ENCODE data around the gene CERS6. TPM values are rescaled to one million over a fixed set of nuclear protein-coding genes. Genes with fewer than 3 reads are reported as not detected.

CERS6 gene
- total RNA-seq, 4 donors from 2014 or later: 17.6 to 31.1 (median 24.1) TPM

DNA sequence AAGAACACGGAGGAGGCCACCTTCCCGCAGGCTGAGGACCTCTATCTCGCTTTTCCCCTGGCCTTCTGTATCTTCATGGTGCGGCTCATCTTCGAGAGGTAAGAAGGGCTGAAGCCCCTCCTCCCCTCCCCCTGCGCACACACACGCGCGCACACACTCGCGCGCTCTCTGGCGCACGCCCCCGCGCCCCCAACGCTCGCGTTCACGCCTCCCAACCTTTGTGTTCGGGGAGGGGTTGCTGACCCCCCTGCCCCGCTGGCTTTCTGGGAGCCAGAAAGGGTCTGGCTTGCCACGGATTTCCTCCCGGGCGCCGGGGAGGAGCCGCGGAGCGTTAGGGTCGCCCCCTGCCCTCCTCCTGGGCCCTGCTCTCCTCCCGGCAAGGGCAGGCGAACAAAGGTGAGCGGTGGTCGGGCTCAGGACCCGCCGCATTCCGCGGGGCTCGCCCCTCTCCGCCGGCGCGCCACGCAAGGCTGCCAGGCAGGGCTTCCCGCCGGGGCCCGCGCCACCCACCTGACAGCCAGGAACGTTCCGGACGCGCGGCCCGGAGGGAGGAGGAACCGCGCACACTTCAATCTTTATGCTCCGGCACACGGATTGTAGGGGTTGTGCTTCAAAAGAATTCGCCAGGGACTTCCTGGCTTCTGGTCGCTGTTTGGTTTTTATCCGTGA lies 583 bp downstream of the CERS6 start:
- TF ChIP-seq CTCF (IDR thresholded peaks at IDR 0.05): no peak
- no peak for TF ChIP-seq POLR2A (IDR thresholded peaks at IDR 0.05)
- H3K27me3 ChIP-seq: no peaks in the 10 kb centered on the region
- no peak for DNase-seq
- H3K36me3 ChIP-seq: no peaks in the 10 kb centered on the region
- intact Hi-C loops (cut with DNase I): no loop called here
- H3K9me3 ChIP-seq: peaks cover 0 to 5% (median 0%) of the 10 kb centered on the region in 3 donors
- peak overlapping the region; percentile 84 to 92 (median 89) for H3K27ac ChIP-seq
- WGBS, 2 donors: 0 to 5% methylated on average over 5 to 6 of the region's 61 CpGs
- H3K4me1 ChIP-seq: peaks cover 0 to 49% (median 9%) of the 10 kb centered on the region in 3 donors
- H3K4me3 ChIP-seq: peak overlapping the region; percentile 90 to 99 (median 96)

- TF ChIP-seq CTCF (IDR thresholded peaks at IDR 0.05) (no peak), POLR2A (IDR thresholded peaks at IDR 0.05) (no peak)
- no peaks in the 10 kb centered on the region for H3K27me3 ChIP-seq
- peaks cover 0 to 49% (median 9%) of the 10 kb centered on the region in 3 donors for H3K4me1 ChIP-seq
- no peaks in the 10 kb centered on the region for H3K36me3 ChIP-seq
- 10 to 20% methylated on average over 17 of the region's 17 CpGs for WGBS, 2 donors
- peaks cover 0 to 5% (median 0%) of the 10 kb centered on the region in 3 donors for H3K9me3 ChIP-seq
- intact Hi-C loops (cut with DNase I): no loop called here
- H3K4me3 ChIP-seq: peak overlapping the region; percentile 90 to 99 (median 96)
- DNase-seq: no peak
- peak overlapping the region; percentile 84 to 92 (median 89) for H3K27ac ChIP-seq
These were observed 1.3 kb downstream of the CERS6 start for GRCh38 chr2:168457190-168457895.

DNA sequence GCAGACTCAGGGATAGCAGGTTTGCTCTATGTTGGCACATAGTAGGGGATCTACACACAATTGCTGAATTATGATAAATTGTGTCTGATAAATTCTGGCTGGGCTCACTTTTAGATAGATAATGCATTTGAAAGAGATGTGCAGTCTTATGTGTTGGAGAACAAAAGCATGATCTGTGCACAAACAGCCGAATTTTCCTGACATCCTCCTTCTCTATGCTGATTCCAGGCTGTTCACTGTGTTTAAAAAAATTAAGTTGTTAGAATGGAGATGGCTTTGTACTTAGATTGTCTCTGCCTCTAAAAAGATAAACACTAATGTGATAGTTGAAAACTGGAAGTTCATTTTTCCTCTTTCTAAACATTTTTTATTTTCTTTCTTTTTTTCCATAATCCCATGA lies 2.1 kb downstream of the CERS6 start:
- DNase-seq: no peak
- H3K27me3 ChIP-seq: no peaks in the 10 kb centered on the region
- no peaks in the 10 kb centered on the region for H3K36me3 ChIP-seq
- peaks cover 0 to 5% (median 0%) of the 10 kb centered on the region in 3 donors for H3K9me3 ChIP-seq
- H3K4me1 ChIP-seq: peaks cover 0 to 49% (median 9%) of the 10 kb centered on the region in 3 donors
- 36 to 43% methylated on average over 1 of the region's 1 CpG for WGBS, 2 donors
- H3K4me3 ChIP-seq: peak overlapping the region in 3 of 4 donors; percentile 96 to 99 (median 97)
- no peak overlapping the region for H3K27ac ChIP-seq
- TF ChIP-seq CTCF (IDR thresholded peaks at IDR 0.05) (no peak), POLR2A (IDR thresholded peaks at IDR 0.05) (no peak)
- intact Hi-C loops (cut with DNase I): no loop called here

DNA sequence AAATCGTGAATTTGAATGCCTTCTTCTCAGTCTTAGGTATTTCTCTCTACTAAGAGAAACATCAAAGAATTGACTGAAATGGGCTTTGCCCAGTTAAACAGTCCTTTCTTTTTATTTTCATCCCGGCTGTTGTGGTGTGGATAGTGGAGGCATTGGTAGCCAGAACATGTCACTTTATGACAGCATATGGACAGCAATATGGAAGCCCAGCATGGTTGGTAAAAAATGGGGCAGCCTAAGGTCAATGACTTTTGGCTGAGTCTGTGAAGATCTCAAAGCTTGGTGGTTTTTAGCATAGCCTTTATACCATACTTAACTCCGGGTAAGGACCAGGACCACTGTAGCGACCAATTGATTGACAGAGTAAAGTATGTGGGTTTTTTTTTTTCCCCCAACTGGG lies 3.2 kb downstream of the CERS6 start:
- no peak overlapping the region for H3K4me3 ChIP-seq
- no peak for DNase-seq
- no peaks in the 10 kb centered on the region for H3K27me3 ChIP-seq
- H3K27ac ChIP-seq: no peak overlapping the region
- H3K4me1 ChIP-seq: peaks cover 0 to 49% (median 9%) of the 10 kb centered on the region in 3 donors
- peaks cover 0 to 5% (median 0%) of the 10 kb centered on the region in 3 donors for H3K9me3 ChIP-seq
- TF ChIP-seq CTCF (IDR thresholded peaks at IDR 0.05) (no peak), POLR2A (IDR thresholded peaks at IDR 0.05) (no peak)
- 83 to 88% methylated on average over 4 of the region's 4 CpGs for WGBS, 2 donors
- H3K36me3 ChIP-seq: no peaks in the 10 kb centered on the region
- intact Hi-C loops (cut with DNase I): no loop called here

GRCh38 chr2:168460571-168460970 lies 4.5 kb downstream of the CERS6 start:
- Histone ChIP-seq H3K27ac (no peak overlapping the region), H3K27me3 (no peaks in the 10 kb centered on the region), H3K36me3 (no peaks in the 10 kb centered on the region), H3K4me3 (no peak overlapping the region), H3K4me1 (peaks cover 0 to 49% (median 10%) of the 10 kb centered on the region in 3 donors), H3K9me3 (no peaks in the 10 kb centered on the region)
- intact Hi-C loops (cut with DNase I): no loop called here
- WGBS, 2 donors: 75 to 79% methylated on average over 2 of the region's 2 CpGs
- TF ChIP-seq POLR2A (IDR thresholded peaks at IDR 0.05) (no peak), CTCF (IDR thresholded peaks at IDR 0.05) (no peak)
- no peak for DNase-seq

Data from esophagus squamous epithelium (tissue), 5 donors.